ENCODE results near the gene HTATSF1.

DNA sequence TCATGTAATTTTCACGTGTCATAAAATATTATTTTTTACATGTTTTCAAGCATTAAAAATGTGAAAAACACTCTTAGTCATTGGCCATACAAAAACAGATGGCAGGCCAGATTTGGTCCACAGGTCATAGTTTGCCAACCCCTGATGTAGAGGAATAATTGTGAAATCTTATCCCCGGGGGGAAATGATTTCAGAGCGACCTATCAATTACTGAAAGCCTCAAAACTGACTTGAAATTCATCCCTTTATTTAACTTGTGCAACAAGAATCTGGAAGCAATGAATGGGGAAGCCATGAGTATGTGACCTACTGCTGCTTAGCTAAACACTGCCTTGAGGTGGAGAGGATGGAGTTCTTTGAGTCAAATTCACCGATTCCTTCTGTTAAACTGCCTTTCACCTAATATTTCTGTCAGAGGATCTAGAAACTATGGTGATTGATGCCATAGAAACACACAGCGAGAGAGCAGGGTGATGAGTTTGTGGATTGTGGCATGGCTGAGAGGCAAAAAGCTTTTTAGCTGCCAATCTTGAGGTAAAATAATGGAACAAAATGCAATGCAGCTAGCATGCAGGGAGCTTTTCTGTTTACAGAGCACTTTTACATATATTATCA, 40.0 kb upstream of the HTATSF1 start:
- TF ChIP-seq, protein P1, sequence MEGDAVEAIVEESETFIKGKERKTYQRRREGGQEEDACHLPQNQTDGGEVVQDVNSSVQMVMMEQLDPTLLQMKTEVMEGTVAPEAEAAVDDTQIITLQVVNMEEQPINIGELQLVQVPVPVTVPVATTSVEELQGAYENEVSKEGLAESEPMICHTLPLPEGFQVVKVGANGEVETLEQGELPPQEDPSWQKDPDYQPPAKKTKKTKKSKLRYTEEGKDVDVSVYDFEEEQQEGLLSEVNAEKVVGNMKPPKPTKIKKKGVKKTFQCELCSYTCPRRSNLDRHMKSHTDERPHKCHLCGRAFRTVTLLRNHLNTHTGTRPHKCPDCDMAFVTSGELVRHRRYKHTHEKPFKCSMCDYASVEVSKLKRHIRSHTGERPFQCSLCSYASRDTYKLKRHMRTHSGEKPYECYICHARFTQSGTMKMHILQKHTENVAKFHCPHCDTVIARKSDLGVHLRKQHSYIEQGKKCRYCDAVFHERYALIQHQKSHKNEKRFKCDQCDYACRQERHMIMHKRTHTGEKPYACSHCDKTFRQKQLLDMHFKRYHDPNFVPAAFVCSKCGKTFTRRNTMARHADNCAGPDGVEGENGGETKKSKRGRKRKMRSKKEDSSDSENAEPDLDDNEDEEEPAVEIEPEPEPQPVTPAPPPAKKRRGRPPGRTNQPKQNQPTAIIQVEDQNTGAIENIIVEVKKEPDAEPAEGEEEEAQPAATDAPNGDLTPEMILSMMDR (IDR thresholded peaks at IDR 0.05): no peak
- no peak for TF ChIP-seq EZH2 (IDR thresholded peaks at IDR 0.05; ENCODE audit: borderline replicate concordance, insufficient read depth, low read depth, low read length, poor library complexity, severe bottlenecking)
